ENCODE results near the gene CEP76.

GRCh38 chr18:12751891-12752290 lies 49.4 kb upstream of the CEP76 start:
- TF ChIP-seq CTCF (IDR thresholded peaks at IDR 0.05) (no peak), POLR2A (IDR thresholded peaks at IDR 0.05) (no peak)

All from Peyer's patch (tissue), 4 donors.